GM19240 (cell line): ENCODE results near the gene SELENOF.
"Not testable (repeated sequence)": the region's sequence is repeated elsewhere in the genome, so short reads cannot be mapped to it uniquely, and the experiment has no call there.

Experiments used
- DNase-seq: peaks from one replicate; pipeline ENCODE4 v3.0.0; 2011; ENCODE audit warnings: low spot score; ENCODE audit not compliant: insufficient read length

The SELENOF gene

GRCh38 chr1:86916752-86917151, 2.8 kb upstream of the SELENOF start:
- DNase-seq: no peak

GRCh38 chr1:86915737-86916235, 1.9 kb upstream of the SELENOF start:
- no peak for DNase-seq

GRCh38 chr1:86914998-86915736, 1.2 kb upstream of the SELENOF start:
- no peak for DNase-seq

- no peak for DNase-seq
These were observed 673 bp upstream of the SELENOF start, which contains the start of gene HS2ST1 for GRCh38 chr1:86914601-86914997. HS2ST1 (plus strand) TSS chr1:86914635.

GRCh38 chr1:86913399-86913895, 479 bp downstream of the SELENOF start:
- no peak for DNase-seq

- no peak for DNase-seq
These were observed 1.5 kb downstream of the SELENOF start for GRCh38 chr1:86912281-86912900.

- no peak for DNase-seq
These were observed 7.5 kb downstream of the SELENOF start for GRCh38 chr1:86906419-86906818.

- no peak for DNase-seq
These were observed 8.1 kb downstream of the SELENOF start for GRCh38 chr1:86905875-86906274.

GRCh38 chr1:86899401-86899800, 14.5 kb downstream of the SELENOF start:
- not testable (repeated sequence) for DNase-seq

GRCh38 chr1:86888327-86888726, 25.6 kb downstream of the SELENOF start:
- DNase-seq: no peak

GRCh38 chr1:86887479-86888162, 26.3 kb downstream of the SELENOF start:
- DNase-seq: no peak

- no peak for DNase-seq
These were observed 38.2 kb downstream of the SELENOF start for GRCh38 chr1:86875722-86876121.

GRCh38 chr1:86872086-86872485, 41.8 kb downstream of the SELENOF start:
- no peak for DNase-seq

- DNase-seq: no peak
These were observed 42.9 kb downstream of the SELENOF start for GRCh38 chr1:86871001-86871400.

- no peak for DNase-seq
These were observed 45.4 kb downstream of the SELENOF start for GRCh38 chr1:86868477-86868876.

GRCh38 chr1:86867278-86867677, 46.6 kb downstream of the SELENOF start:
- DNase-seq: not testable (repeated sequence)

GRCh38 chr1:86866665-86867064, 47.3 kb downstream of the SELENOF start:
- no peak for DNase-seq

GRCh38 chr1:86865973-86866637, 47.8 kb downstream of the SELENOF start:
- DNase-seq: no peak

GRCh38 chr1:86862920-86863319, 51.0 kb downstream of the SELENOF start:
- DNase-seq: no peak

GRCh38 chr1:86861424-86861823, 52.5 kb downstream of the SELENOF start:
- DNase-seq: no peak

- no peak for DNase-seq
These were observed 53.5 kb downstream of the SELENOF start for GRCh38 chr1:86860424-86860823.
